Measurements from ENCODE around the gene SH3BGRL2. TPM values are rescaled to one million over a fixed set of nuclear protein-coding genes. Genes with fewer than 3 reads are reported as not detected.
"Not testable (repeated sequence)": the region's sequence is repeated elsewhere in the genome, so short reads cannot be mapped to it uniquely, and the experiment has no call there.

The SH3BGRL2 gene
- total and polyA plus RNA-seq, 11 donors, result 2.5 to 14.1 (median 5.6) TPM

- no peaks in the 10 kb centered on the region for H3K27me3 ChIP-seq
Measured at GRCh38 chr6:79657238-79657637, 26.1 kb downstream of the SH3BGRL2 start.

GRCh38 chr6:79663655-79664054 is 32.5 kb downstream of the SH3BGRL2 start:
- peak in 1 of 5 donors; percentile 54 for DNase-seq
- H3K27me3 ChIP-seq; H3K27ac ChIP-seq; ATAC-seq; H3K4me3 ChIP-seq; intact Hi-C loops (cut with DNase I); H3K36me3 ChIP-seq: not testable (repeated sequence)
- Histone ChIP-seq H3K4me1 (peaks cover 0 to 17% (median 0%) of the 10 kb centered on the region in 12 donors), H3K9me3 (peaks cover 0 to 10% (median 0%) of the 10 kb centered on the region in 12 donors)
- WGBS, 4 donors, result 65 to 85% (median 74%) methylated on average over 5 to 6 of the region's 6 CpGs

More at GRCh38 chr6:79657238-79657637, 26.1 kb downstream of the SH3BGRL2 start:
- no peaks in the 10 kb centered on the region for H3K36me3 ChIP-seq
- H3K4me1 ChIP-seq, result peaks cover 0 to 3% (median 0%) of the 10 kb centered on the region in 12 donors
- TF ChIP-seq CTCF (IDR thresholded peaks at IDR 0.05) (no peak), POLR2A (IDR thresholded peaks at IDR 0.05) (no peak)
- DNase-seq (no peak), ATAC-seq (no peak)
- peaks cover 0 to 7% (median 0%) of the 10 kb centered on the region in 12 donors for H3K9me3 ChIP-seq
- no peak overlapping the region for H3K27ac ChIP-seq
- intact Hi-C loops (cut with DNase I), result no loop called here
- 90 to 97% (median 92%) methylated on average over 1 of the region's 1 CpG for WGBS, 4 donors
- no peak overlapping the region for H3K4me3 ChIP-seq

- TF ChIP-seq POLR2A (IDR thresholded peaks at IDR 0.05), result no peak
- TF ChIP-seq CTCF (IDR thresholded peaks at IDR 0.05), result no peak
- no peak overlapping the region for H3K27ac ChIP-seq
- no peak for ATAC-seq
Measured at GRCh38 chr6:79665725-79666551, 34.8 kb downstream of the SH3BGRL2 start.

GRCh38 chr6:79666634-79667033 is 35.5 kb downstream of the SH3BGRL2 start:
- no peak for TF ChIP-seq POLR2A (IDR thresholded peaks at IDR 0.05)
- peaks cover 0 to 27% (median 5%) of the 10 kb centered on the region in 12 donors for H3K4me1 ChIP-seq
- peaks cover 0 to 3% (median 0%) of the 10 kb centered on the region in 12 donors for H3K9me3 ChIP-seq
- DNase-seq, result no peak
- no peak overlapping the region for H3K4me3 ChIP-seq
- H3K27me3 ChIP-seq, result no peaks in the 10 kb centered on the region
- no peak overlapping the region for H3K27ac ChIP-seq
- ATAC-seq, result no peak
- intact Hi-C loops (cut with DNase I), result no loop called here
- H3K36me3 ChIP-seq, result no peaks in the 10 kb centered on the region
- WGBS, 4 donors, result 68 to 90% (median 80%) methylated on average over 1 of the region's 1 CpG

More at GRCh38 chr6:79665725-79666551, 34.8 kb downstream of the SH3BGRL2 start:
- Histone ChIP-seq H3K27me3 (no peaks in the 10 kb centered on the region), H3K9me3 (peaks cover 0 to 3% (median 0%) of the 10 kb centered on the region in 12 donors), H3K4me1 (peaks cover 0 to 20% (median 2%) of the 10 kb centered on the region in 12 donors), H3K4me3 (no peak overlapping the region), H3K36me3 (no peaks in the 10 kb centered on the region)
- intact Hi-C loops (cut with DNase I), result no loop called here
- no peak for DNase-seq
- WGBS, 4 donors, result 57 to 63% (median 61%) methylated on average over 3 to 4 of the region's 4 CpGs

- DNase-seq (no peak), ATAC-seq (no peak)
- 84 to 87% (median 86%) methylated on average over 5 of the region's 5 CpGs for WGBS, 4 donors
- TF ChIP-seq CTCF (IDR thresholded peaks at IDR 0.05) (no peak), POLR2A (IDR thresholded peaks at IDR 0.05) (no peak)
- no peak overlapping the region for H3K4me3 ChIP-seq
- no peaks in the 10 kb centered on the region for H3K27me3 ChIP-seq
- peaks cover 0 to under 1% (median 0%) of the 10 kb centered on the region in 9 donors for H3K36me3 ChIP-seq
- no peaks in the 10 kb centered on the region for H3K9me3 ChIP-seq
- peaks cover 0 to 31% (median 7%) of the 10 kb centered on the region in 12 donors for H3K4me1 ChIP-seq
- intact Hi-C loops (cut with DNase I), result no loop called here
- H3K27ac ChIP-seq, result no peak overlapping the region
Measured at GRCh38 chr6:79668381-79668780, 37.3 kb downstream of the SH3BGRL2 start.

Data from heart left ventricle (tissue), 16 donors.